ENCODE results near the gene CTAGE15. TPM values are rescaled to one million over a fixed set of nuclear protein-coding genes. Genes with fewer than 3 reads are reported as not detected.
"Not testable (repeated sequence)": the region's sequence is repeated elsewhere in the genome, so short reads cannot be mapped to it uniquely, and the experiment has no call there.

CTAGE15 gene
- total RNA-seq, 1 experiment from 2014 or later = not detected

DNA sequence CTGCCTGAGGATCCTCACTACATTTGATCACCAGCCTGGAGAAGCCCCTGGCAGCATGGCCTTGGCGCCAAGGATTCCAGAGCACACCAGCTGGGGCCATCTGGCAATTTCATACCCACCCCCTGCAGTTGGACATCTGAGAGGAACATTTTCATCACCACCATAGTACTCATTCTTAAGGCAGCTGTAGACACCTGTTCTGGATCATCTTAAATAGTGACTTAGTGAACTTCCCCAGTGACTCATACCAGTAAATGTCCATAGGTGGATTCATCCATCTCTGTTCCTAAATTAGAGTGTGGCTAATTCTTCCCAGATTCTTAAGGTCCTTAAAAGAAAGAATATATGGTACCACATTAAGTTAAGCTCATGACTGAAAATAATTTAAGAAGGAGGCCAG is 45.6 kb downstream of the CTAGE15 start:
- not testable (repeated sequence) for H3K4me3 ChIP-seq, H3K9me3 ChIP-seq, H3K27me3 ChIP-seq, DNase-seq, H3K36me3 ChIP-seq

DNA sequence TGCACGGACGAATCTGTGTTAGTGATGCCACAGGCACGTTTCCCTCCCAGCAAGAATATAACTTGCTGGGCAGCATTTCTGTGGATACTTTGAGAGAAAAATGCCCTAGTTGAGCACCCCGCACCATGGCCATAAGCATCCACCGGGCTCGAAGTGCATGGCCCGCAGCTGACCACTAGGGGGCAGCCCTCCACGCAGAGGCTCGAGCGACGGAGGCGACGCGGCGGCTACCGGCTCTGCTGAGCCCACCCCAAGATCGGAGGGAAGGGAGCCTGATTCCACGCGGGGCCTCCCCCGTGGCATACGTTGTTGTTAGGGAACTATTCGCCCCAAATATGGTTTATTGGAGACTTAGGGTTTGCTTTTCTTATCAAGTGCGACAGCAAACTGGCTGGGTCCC is 48.5 kb downstream of the CTAGE15 start:
- not testable (repeated sequence) for H3K4me3 ChIP-seq, H3K9me3 ChIP-seq, H3K36me3 ChIP-seq, DNase-seq, H3K27me3 ChIP-seq

DNA sequence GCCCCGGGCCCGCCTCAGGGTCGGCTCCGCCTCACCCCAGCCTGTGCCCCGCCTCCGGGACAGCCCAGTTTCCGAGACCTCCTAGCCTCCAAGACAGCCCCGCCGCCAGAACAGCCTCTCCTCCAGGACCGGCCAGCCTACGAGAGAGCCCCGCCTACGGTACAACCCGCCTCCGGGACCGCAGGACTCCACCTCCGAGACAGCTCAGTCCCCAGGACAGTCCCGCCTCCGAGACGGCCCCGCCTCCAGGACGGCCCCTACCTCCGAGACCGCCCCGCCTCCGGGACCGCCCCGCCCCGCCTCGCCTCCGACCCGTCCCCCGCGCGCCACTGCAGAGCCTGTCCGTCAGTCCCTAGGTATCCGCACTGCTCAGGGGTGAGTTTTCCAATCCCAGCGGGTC is 49.0 kb downstream of the CTAGE15 start, which contains the start of gene TCAF2:
Gene TCAF2 (plus strand): TSS at position 329 of the 400 bp plus-strand sequence.
- not testable (repeated sequence) for H3K27me3 ChIP-seq, H3K4me3 ChIP-seq, DNase-seq, H3K36me3 ChIP-seq, H3K9me3 ChIP-seq

DNA sequence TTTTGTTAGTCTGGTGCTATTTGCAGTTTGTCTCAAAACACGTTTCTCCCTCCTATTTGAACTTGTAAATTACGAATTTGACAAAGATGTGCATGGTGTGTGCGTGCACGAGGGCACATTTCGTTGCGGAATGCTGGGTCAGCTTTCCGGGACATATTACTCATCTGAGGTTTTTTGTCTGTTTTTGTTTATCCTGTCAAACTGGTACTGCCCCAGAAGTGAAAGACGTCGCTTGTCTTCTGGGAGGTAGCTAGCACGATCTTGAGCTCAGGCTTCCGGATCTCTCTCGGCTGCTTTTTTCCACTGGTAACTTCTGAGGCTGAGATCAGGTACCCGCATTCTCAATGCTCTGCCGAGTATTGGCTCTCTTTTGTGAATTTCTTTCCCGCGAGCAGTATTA is 49.6 kb downstream of the CTAGE15 start:
- H3K36me3 ChIP-seq, H3K4me3 ChIP-seq, H3K9me3 ChIP-seq, H3K27me3 ChIP-seq, DNase-seq: not testable (repeated sequence)

- H3K4me3 ChIP-seq, DNase-seq, H3K27me3 ChIP-seq: not testable (repeated sequence)
Measured at GRCh38 chr7:143622130-143622529, 50.5 kb downstream of the CTAGE15 start.

More at GRCh38 chr7:143622130-143622529, 50.5 kb downstream of the CTAGE15 start:
- H3K9me3 ChIP-seq, H3K36me3 ChIP-seq: not testable (repeated sequence)

Other genes with a start within 250 kb of the CTAGE15 start
- gene FAM131B, start 209.1 kb upstream of the CTAGE15 start, total RNA-seq (2014; rRNA removed; shearing (Covaris generic); ENCODE audit: low replicate concordance) = 0.63 and 0.84 TPM in 2 replicates
- gene ZYX, start 190.5 kb upstream of the CTAGE15 start, total RNA-seq (2014; rRNA removed; shearing (Covaris generic); ENCODE audit: low replicate concordance) = 30.9 and 49.3 TPM in 2 replicates
- not detected in 2 replicates for gene EPHA1, start 162.9 kb upstream of the CTAGE15 start, total RNA-seq (2014; rRNA removed; shearing (Covaris generic); ENCODE audit: low replicate concordance)
- not detected in 2 replicates for gene TAS2R60, start 128.3 kb upstream of the CTAGE15 start, total RNA-seq (2014; rRNA removed; shearing (Covaris generic); ENCODE audit: low replicate concordance)
- not detected in 2 replicates for gene TAS2R41, start 93.9 kb upstream of the CTAGE15 start, total RNA-seq (2014; rRNA removed; shearing (Covaris generic); ENCODE audit: low replicate concordance)
- gene TCAF2, start 49.2 kb downstream of the CTAGE15 start, total RNA-seq (2014; rRNA removed; shearing (Covaris generic); ENCODE audit: low replicate concordance) = 0.72 and 6.2 TPM in 2 replicates
- not detected in 2 replicates for gene CTAGE6, start 185.9 kb downstream of the CTAGE15 start, total RNA-seq (2014; rRNA removed; shearing (Covaris generic); ENCODE audit: low replicate concordance)

All from MG63 (cell line).